Suppressor macrophage (primary cell): Measurements from ENCODE around the gene PUS3.
A peak's percentile ranks its signal among the peaks of the same experiment; 100 is the strongest.
"Not testable (repeated sequence)": the region's sequence is repeated elsewhere in the genome, so short reads cannot be mapped to it uniquely, and the experiment has no call there.

ENCODE experiments used
- DNase-seq, 4 experiments: peaks; one replicate each; pipeline ENCODE4 v3.0.0-alpha.2; 2020 to 2022

Gene PUS3

GRCh38 chr11:125916683-125917347 is 13.8 kb upstream of the PUS3 start:
- DNase-seq: no peak

DNA sequence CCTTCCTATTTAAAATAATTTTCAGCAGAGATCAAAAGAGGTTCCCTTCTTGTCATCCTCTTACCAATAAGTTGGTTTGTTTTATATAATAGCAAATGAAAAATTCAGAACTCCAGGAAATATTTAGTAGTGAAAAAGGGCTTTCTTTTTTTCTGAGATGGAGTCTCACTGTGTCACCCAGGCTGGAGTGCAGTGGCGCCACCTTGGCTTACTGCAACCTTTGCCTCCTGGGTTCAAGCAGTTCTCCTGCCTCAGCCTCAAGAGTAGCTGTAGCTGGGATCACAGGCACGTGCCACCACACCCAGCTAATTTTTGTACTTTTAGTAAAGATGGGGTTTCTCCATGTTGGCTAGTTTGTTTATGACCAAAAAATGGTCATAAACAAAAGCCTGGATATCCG is 11.6 kb upstream of the PUS3 start:
- not testable (repeated sequence) for DNase-seq

DNA sequence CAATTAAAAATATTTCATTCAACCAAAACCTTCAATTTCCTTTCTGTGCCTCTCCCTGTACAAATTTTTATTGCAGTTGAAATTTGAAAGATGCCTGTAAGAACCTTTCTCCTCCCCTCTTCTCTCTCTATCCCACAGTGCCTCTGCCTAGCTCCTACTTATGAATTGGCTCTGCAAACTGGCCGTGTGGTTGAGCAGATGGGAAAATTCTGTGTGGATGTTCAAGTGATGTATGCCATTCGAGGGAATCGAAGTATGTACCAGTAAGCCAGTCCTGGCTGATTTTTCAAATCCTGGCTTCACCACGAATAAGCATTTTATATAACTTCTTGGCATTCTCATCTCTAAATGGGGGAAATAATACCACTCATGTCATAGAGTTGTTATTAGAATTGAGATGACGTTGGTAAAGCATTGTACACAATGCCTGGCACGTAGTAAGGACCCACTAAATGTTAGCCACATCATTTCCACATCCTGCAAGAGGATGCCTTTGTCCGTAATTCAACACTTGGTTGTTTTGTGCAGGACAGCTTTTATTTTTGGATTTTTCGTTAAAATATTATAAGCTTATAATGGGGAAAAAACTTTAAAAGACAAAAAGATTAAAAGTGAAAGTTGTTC is 7.3 kb upstream of the PUS3 start:
- no peak for DNase-seq

DNA sequence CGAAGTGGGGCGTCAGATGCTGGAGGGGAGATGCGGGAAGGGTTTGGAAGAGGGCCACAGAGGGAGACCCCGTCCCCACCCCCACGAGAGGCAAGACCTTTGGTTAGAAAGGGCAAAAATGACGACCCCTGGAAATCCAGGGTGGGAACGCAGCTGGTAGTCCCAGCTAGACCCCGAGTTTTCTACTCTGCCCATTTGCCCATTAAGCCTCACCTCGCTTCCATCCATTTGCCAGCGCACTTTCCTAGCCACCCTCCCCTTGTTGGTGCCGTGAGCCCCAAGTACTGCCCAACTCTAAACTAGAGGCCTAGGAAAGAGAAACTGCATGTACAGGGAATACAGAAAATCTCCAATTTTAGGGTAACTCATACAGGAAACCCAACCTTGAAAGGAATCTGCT is 1.7 kb upstream of the PUS3 start:
- no peak for DNase-seq

DNA sequence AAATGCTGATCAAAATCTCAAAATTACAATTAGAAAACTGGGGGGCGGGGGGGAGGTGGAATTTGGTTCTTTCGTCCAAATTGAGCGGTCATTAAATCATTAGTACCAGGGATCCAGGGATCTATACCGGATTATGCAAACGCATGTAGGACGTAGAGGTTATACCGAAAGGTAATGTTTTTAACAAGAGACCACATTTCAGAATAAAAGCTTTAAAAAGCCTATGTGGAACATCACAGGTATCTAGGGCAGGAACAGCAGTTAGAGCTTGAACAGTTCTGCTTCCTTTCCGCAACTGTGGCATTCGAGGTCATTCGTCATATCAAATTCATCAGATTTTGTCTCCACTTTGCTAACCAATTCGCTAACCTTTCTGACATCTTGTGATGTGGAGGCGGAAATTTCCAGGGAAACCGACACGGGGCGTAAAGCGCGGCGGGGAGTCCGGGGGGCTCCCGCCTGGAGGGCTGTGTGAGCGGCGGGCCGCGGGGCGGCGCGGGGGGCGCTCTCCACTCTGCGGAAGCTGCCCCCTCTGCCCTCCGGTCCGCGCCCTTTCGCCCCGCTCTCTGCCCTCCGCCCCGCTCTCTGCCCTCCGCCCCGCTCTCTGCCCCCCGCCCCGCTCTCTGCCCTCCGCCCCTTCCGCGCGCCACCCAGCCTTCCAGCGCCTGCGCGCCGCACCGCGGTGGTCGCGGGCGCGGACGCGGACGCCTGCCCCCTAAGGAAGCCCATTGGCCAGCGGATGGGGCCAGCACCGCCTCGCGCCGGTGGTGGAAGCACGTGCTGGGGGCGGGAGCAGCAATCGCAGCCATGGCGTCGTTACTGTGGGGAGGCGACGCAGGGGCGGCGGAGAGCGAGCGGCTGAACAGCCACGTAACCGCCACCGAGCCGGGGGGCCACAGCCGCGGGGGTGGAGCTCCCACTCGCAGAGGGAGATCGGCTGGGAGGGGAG is 979 bp upstream of the PUS3 start, which contains the start of gene DDX25:
Gene DDX25 (plus strand): TSS at position 798 of the 949 bp plus-strand sequence. CDS start 10 bp downstream, at position 808.
- DNase-seq: peak; percentile 1 to 15 (median 4)

DNA sequence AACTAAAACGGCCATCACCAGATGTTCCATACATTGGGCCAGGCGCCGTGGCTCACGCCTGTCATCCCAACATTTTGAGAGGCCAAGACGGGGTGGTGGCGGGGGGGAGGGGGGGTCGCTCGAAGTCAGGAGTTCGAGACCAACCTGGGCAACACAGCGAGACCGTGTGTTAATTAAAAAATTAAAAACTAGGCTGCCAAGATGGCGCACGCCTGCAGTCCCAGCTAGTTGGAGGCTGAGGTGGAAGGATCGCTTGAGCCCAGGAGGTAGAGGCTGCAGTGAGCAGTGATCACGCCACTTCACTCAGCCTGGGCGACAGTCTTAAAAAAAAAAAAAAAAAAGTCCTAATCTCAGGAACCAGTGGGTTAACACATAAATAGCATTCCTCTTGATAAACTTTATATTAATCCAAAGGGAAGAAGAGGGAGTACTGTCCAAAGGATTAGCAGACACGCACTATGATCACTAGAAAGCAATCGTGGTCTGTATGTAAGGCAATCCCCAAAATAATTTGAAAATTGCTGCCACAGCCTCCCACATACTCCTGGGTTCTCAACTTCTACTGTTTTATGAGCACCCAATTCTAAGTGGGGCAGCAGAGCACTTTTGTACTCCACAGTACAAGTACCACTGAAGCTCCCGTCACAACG is 604 bp downstream of the PUS3 start:
- DNase-seq: peak in 1 of 4 experiments; percentile 7

- no peak for DNase-seq
Measured at GRCh38 chr11:125901872-125902271, 1.1 kb downstream of the PUS3 start.

GRCh38 chr11:125892994-125893393 is 10.0 kb downstream of the PUS3 start:
- DNase-seq: no peak

- no peak for DNase-seq
Measured at GRCh38 chr11:125892071-125892470, 10.9 kb downstream of the PUS3 start.

- DNase-seq: no peak
Measured at GRCh38 chr11:125890447-125891100, 12.4 kb downstream of the PUS3 start.

DNA sequence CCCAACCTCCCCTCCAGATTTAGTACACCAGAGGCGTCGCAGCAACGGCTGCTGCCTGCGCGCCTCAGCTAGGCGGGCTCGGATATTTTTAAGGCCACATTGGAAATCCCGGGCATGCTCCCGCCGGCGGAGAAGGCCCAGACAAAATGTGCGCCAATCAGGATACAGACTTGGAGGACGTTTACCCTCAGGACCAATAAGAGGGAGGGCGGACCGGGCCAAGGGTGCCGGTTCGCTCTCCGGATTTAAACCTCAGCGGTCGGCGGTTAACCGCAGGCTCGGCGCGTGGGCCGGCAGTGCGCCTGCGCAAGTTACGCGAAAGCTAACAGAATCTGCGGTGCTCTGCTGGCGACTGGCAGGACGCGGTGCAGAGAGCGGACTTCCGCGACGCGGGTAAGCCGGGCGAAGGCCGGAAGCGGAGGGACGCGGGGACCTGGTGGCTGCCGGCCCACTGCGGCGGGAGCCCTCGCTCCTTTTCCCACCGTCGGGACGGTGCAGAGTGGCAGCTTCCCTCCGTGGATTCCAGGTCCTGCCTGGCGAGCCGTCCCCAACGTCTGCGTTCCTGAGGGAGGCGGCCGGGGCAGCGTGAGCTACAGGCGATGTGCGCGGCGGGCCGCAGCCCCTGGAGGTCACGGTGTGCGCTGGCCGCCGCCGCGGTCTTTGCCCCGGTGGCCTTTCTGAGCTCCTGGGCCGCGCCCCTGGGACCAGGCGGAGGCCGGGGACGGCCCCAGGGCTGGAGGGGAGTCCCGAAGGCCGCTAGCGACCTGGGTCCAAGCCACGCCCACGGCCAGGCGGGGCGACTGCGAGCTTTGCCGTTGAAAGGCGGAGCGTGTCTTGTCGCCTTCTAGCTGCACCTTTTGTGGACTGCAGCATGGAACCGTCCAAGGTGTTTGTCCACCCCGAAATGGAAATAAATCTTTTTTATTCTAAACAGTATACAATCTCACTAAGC is 15.4 kb downstream of the PUS3 start, which contains the start of gene HYLS1:
Gene HYLS1 (plus strand): TSS at position 296 of the 952 bp plus-strand sequence. CDS start 11,701 bp downstream, outside the sequence.
- peak; percentile 97 to 98 (median 98) for DNase-seq

GRCh38 chr11:125886997-125887372 is 16.0 kb downstream of the PUS3 start:
- DNase-seq: peak; percentile 29 to 57 (median 55)

GRCh38 chr11:125883375-125883774 is 19.6 kb downstream of the PUS3 start:
- no peak for DNase-seq

GRCh38 chr11:125881291-125881690 is 21.7 kb downstream of the PUS3 start:
- no peak for DNase-seq

DNA sequence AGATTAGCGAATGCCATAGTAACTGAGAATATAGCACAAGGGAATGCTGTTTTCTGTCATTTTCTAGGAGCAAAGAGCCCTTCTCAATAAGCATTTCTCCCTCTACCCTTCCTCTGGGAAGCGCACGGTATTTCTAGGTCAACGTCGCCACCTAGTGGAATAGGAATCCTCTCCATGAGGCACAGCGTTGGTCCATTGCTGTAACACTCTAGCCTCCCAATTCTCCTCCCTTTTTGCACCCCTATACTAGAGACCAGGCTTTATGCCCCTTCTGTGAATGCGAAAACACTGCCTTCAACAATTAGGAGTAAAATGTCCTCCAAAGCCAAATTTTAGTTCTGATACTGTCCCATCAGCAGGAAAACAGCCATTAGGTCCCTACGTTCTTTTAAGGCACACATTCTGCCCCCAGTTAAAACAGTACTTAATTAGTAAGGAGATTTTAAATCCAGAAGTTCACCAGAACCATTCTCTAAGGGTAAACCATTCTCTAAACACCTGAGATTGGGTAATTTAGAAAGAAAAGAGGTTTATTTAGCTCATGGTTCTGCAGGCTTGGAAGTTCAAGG is 28.4 kb downstream of the PUS3 start:
- DNase-seq: peak; percentile 76 to 85 (median 78)

DNA sequence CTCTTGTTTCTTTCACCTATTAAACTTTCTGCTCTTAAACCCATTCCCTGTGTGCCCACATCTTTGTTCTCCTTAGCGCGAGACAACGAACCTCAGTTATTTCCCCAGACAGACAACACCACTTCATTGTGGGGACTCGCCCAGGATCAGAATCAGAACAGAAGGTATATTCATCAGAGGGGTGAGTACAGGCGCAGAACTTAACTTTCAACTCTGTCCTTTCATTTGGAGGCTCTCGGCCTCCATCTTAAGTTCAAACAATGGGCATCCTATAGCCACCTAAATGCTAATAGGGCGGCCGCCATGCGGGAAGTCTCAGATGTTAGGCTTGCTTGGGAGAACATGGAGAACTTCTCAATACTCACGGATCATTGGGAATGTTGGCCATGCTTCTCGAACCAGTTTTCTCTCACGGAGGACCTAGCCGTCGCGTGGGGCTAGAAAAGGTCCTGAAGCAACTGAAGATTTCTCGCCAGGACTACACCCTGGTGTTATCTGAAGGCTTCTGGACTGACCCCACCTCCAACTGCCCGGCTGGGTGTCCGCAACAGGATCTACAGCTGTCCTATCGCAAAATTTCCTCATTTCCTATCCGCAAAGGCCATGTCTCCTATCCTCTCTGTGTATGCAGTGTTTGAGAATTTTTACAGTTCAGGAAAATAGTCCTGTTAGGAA is 29.0 kb downstream of the PUS3 start:
- no peak for DNase-seq

- peak in 2 of 4 experiments; percentile 7 for DNase-seq
Measured at GRCh38 chr11:125872138-125872491, 30.9 kb downstream of the PUS3 start.

DNA sequence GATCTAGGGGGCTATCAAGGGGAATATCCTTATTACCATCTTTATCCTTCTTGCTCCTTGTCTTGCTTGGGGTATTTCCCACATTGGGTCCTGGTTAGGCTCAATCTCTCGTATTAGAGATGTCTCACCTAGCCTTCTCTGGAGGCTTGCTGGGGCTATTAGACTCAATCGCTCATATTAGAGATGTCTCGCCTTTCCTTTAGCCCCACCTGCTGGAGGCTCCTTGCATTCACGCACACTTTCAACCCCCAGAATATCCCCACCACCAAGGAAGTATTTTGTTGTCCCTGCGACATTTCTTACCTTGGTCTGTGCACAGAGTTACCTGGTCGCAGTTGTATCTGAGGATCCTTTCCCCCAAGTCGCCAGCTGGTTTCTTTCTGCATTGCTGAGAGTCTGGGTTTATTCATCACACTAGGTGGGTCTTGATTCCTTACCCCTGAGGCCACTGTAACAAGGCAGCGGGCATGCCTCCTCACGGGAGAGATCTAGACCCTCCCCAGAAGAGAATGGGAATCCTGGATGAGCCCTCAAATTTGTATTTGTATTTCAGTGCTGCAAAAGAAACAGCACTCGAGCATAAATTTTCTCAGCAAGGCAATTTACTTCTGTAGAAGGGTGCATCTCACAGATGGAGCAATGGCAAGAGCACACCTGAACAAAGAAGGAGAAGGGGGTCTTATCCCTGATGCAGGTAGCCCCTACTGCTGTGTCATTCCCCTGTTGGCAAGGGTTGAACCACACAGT is 31.4 kb downstream of the PUS3 start:
- DNase-seq: peak in 2 of 4 experiments; percentile 9 to 34

- DNase-seq: no peak
Measured at GRCh38 chr11:125869521-125869920, 33.5 kb downstream of the PUS3 start.
